Kidney epithelial cell (primary cell): ENCODE measurements around the gene PRM2. TPM values are rescaled to one million over a fixed set of nuclear protein-coding genes. Genes with fewer than 3 reads are reported as not detected.

Source experiments
- DNase-seq: peaks from one replicate; pipeline ENCODE4 v3.0.0-alpha.2; 2010; ENCODE audit warnings: low read depth
- H3K27me3 ChIP-seq: 2 replicates; pipeline ENCODE4 v1.6.0; 2011; ENCODE audit warnings: low read length; ENCODE audit not compliant: control insufficient read depth, insufficient read depth
- H3K36me3 ChIP-seq: 2 replicates; pipeline ENCODE4 v1.5.1; 2011; ENCODE audit warnings: low read length; ENCODE audit not compliant: control insufficient read depth, insufficient read depth
- H3K4me3 ChIP-seq: 2 replicates; pipeline ENCODE4 v1.5.1; 2011; ENCODE audit warnings: low read depth, mild to moderate bottlenecking, control low read depth, low read length
- CTCF ChIP-seq: IDR thresholded peaks from 2 replicates; pipeline ENCODE4 v1.5.1; 2011; ENCODE audit warnings: mild to moderate bottlenecking, moderate library complexity, low read length, control low read depth, inconsistent platforms; ENCODE audit not compliant: insufficient read depth, poor library complexity, severe bottlenecking
- total RNA-seq: library from RNA; depleted of rRNA; stranded (reverse); fragments of >200 nt; gene quantifications from 2 replicates; pipeline ENCODE4 v1.2.3, GENCODE V29; 2015

Gene PRM2
- total RNA-seq, 1 donor from 2014 or later: not detected

GRCh38 chr16:11229906-11230305, 46.4 kb downstream of the PRM2 start:
- TF ChIP-seq CTCF: no peak
- H3K4me3 ChIP-seq: no peak overlapping the region

GRCh38 chr16:11229432-11229831, 46.8 kb downstream of the PRM2 start:
- TF ChIP-seq CTCF: no peak
- no peaks in the 10 kb centered on the region for H3K27me3 ChIP-seq
- no peaks in the 10 kb centered on the region for H3K36me3 ChIP-seq
- no peak overlapping the region for H3K4me3 ChIP-seq
- DNase-seq: no peak

More at GRCh38 chr16:11229906-11230305, 46.4 kb downstream of the PRM2 start:
- Histone ChIP-seq H3K27me3 (no peaks in the 10 kb centered on the region), H3K36me3 (no peaks in the 10 kb centered on the region)
- DNase-seq: no peak

DNA sequence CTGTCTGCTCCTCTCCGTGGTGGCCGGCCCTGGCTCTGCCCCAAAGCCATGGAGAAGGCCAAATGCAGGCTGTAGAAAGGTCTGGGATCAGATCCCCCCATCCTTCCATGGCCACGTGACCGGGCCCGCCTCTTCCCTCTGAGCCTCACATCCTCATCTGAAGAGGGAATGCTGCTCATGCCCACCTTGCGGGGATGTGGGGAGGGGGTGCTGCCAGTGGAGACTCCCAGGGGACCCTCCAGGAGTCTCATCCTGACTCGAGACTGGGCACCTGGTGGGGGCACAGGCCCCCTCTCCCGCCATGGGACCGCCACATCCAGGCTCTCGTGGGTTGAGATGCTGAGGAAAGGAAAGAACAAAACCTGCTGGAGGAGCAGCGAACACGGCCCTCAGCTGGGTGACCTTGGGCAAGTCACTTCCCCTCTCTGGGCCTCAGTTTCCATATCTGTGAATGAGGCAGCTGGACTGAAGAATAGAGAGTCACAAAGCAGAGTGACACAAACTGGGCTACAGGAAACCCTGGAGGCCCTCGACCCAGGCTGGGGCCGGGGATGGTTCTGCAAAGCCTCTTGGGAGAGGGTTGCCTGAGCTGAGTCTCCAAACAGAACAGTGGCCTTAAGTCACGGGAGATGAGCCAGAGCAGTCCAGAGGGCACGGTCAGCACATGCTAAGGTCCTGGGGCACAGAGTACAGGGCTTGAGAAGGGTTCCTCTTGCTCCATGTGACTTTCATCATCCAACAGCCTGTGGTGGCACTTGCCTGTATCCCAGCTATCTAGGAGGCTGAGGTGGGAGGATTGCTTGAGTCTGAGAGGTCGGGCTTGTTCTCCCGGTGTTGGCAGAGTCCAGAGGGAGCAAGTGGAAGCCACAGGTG, 50.4 kb downstream of the PRM2 start:
- DNase-seq: no peak
- TF ChIP-seq CTCF: no peak
- no peaks in the 10 kb centered on the region for H3K27me3 ChIP-seq
- H3K36me3 ChIP-seq: no peaks in the 10 kb centered on the region
- H3K4me3 ChIP-seq: no peak overlapping the region

Other genes with a start within 250 kb of the PRM2 start
- gene SOCS1, start 20.3 kb downstream of the PRM2 start, total RNA-seq: 1.2 and 3.5 TPM in 2 replicates
- not detected in 2 replicates for gene TNP2, start 7.2 kb downstream of the PRM2 start, total RNA-seq
- not detected in 2 replicates for gene PRM3, start 2.9 kb downstream of the PRM2 start, total RNA-seq
- not detected in 2 replicates for gene PRM1, start 4.8 kb upstream of the PRM2 start, total RNA-seq
- gene RMI2, start 69.0 kb upstream of the PRM2 start, total RNA-seq: 5.6 and 6.0 TPM in 2 replicates